ENCODE measurements around the gene SPATA20.

DNA sequence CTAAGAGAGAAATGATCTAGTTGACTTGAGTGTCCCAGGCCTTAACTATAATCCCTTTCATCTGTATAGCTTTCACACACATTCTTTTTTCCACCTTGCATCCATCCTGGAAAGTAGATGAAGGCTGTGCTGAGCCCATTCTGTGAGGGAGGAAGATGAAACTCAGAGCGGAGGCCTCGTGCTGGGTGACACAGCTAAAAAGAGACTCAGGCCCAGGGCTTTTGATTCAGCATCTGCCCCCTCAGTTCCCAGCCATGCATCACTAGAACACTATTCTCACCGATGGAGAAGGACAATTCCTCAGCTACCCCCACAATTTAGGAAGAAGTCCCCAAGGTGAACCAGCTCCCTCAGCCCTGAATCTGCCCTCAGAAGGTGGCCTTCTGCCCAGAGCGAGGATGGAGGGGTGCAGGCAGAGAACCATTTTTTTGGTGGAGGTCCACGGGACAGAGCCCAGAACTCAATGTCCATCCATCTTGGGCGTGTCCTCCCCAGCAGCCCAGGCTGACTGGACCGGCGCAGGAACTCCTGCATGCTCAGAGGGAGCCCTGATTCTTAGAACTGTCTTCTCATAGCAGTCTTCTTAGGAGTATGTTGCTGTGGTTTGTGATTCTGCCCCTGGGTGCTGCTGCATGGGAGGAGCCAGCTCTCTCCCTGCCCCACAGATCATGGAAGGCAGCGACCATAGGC lies 44.5 kb upstream of the SPATA20 start:
- TF ChIP-seq POLR2AphosphoS5 (IDR thresholded peaks at IDR 0.05; ENCODE audit: low read depth, low read length) (no peak), HNRNPH1 (optimal IDR thresholded peaks at IDR 0.05; ENCODE audit: low read depth, low read length) (no peak), SAFB2 (CRISPR knock-in tag; IDR thresholded peaks at IDR 0.05; ENCODE audit: borderline replicate concordance, low read depth) (no peak), CTCF (CRISPR knock-in tag; IDR thresholded peaks at IDR 0.05) (no peak), MED1 (CRISPR knock-in tag; IDR thresholded peaks at IDR 0.05) (no peak), FOXM1 (CRISPR knock-in tag; IDR thresholded peaks at IDR 0.05) (no peak)
- TF ChIP-seq, protein P1, sequence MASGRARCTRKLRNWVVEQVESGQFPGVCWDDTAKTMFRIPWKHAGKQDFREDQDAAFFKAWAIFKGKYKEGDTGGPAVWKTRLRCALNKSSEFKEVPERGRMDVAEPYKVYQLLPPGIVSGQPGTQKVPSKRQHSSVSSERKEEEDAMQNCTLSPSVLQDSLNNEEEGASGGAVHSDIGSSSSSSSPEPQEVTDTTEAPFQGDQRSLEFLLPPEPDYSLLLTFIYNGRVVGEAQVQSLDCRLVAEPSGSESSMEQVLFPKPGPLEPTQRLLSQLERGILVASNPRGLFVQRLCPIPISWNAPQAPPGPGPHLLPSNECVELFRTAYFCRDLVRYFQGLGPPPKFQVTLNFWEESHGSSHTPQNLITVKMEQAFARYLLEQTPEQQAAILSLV (CRISPR knock-in tag; IDR thresholded peaks at IDR 0.05; ENCODE audit: borderline replicate concordance) = no peak

Data from HepG2 (cell line).